RCC 7860 (cell line): Measurements from ENCODE around the gene CUBN.
A peak's percentile ranks its signal among the peaks of the same experiment; 100 is the strongest.

Experiments used
- DNase-seq: peaks from one replicate; pipeline ENCODE4 v3.0.0-alpha.2; 2015; ENCODE audit warnings: low spot score
- FAIRE-seq: peaks from 2 replicates; lab custom pipeline; 2012; peaks lifted over from hg19 to GRCh38; lab: Jason Lieb, UNC

CUBN gene

DNA sequence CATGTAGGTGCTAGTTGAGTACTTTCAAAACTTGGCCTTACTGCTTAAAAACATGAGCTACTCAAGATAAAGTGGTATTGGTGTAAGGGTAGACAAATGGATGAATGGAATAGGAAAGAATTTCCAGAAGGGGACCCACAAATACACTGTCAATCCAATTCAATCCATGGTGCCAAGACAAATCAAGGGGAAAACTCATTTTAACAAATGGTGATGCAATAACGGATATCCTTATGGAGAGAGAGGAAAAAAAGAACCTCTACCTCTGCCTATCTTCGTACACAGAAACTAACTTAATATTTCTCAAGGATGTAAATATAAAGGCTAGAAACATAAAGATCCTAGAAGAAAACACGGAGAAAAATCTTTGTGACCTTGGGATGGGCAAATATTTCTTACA is 188.5 kb downstream of the CUBN start:
- DNase-seq (no peak), FAIRE-seq (no peak)

- FAIRE-seq (no peak), DNase-seq (no peak)
Measured at GRCh38 chr10:16938952-16939351, 190.7 kb downstream of the CUBN start.

- no peak for FAIRE-seq
- no peak for DNase-seq
Measured at GRCh38 chr10:16934461-16934860, 195.2 kb downstream of the CUBN start.

GRCh38 chr10:16933783-16934182 is 195.8 kb downstream of the CUBN start:
- FAIRE-seq, result no peak
- DNase-seq, result no peak

DNA sequence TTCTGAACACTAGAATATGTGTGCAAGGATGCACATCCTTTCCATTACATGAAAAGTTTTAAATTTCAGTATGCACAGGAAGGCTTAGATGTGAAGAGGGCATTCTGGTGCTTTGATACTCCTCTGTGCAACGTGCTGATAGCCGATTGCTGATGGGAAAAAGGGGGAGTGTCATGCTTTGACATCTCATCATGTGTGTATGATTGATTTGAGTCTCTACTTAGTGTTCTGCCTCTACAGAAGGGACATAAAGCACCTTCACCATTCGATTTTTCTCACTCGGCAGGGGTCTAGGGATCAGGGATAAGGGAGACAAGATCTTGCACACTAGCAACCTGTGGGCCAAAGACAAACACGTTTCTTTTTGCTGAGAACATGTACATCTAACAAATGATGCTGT is 197.7 kb downstream of the CUBN start:
- DNase-seq (no peak), FAIRE-seq (no peak)

DNA sequence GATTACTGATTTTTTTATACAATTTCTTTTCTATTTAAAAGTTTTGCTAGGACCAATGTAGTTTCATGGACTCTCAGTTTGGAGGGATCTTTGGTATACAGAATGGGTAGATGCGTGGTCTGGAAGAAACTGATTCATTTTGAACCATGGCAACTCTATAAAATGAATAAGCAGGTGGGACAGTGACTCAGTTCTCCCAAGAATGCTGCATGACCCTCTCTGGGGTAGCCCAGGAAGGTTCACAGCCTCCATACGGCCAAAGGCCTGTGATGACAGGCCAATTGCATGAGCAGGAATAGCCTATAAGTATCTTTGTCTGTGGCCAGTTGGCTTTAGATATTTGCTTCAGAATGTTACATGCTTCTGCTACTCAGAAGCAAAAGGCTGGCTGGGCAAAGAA is 199.1 kb downstream of the CUBN start:
- DNase-seq (no peak), FAIRE-seq (no peak)

GRCh38 chr10:16929069-16929468 is 200.5 kb downstream of the CUBN start:
- DNase-seq (no peak), FAIRE-seq (no peak)

DNA sequence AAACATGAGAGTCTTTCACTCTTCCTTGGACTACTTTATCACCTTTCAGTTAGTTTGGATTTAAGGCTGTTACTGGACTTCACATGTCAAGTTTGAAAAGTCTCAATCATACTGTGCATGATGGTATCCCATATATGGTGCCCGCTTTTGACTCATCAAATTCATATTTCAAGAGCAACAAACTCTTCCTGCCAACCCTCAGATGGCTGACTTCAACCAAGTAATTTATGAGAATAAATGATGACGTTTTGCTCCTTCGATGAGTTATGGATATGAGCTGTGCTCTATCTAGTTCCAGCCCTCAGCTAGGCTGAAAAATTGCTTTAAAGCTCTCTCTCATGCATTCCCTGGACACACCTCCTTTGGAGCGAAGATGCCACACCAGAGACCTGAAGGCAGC is 202.1 kb downstream of the CUBN start:
- FAIRE-seq (no peak), DNase-seq (no peak)

DNA sequence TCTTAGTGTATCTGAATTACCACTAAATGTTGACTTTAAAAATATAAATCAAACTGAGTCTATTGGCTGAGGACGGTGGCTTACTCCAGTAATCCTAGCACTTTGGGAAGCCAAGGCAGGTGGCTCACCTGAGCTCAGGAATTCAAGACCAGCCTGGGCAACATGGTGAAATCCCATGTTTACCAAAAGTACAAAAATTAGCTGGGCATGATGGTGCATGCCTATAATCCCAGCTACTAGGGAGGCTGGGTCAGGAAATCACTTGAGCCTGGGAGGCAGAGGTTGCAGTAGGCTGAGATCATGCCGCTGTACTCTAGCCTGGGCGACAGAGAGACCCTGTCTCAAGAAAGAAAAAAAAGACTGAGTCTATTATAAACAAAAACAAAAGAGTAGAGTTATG is 205.9 kb downstream of the CUBN start:
- FAIRE-seq, result no peak
- no peak for DNase-seq

- FAIRE-seq (no peak), DNase-seq (no peak)
Measured at GRCh38 chr10:16923309-16923708, 206.3 kb downstream of the CUBN start.

GRCh38 chr10:16919121-16919982 is 210.3 kb downstream of the CUBN start:
- FAIRE-seq, result no peak
- no peak for DNase-seq

- FAIRE-seq (no peak), DNase-seq (no peak)
Measured at GRCh38 chr10:16916496-16916895, 213.1 kb downstream of the CUBN start.

DNA sequence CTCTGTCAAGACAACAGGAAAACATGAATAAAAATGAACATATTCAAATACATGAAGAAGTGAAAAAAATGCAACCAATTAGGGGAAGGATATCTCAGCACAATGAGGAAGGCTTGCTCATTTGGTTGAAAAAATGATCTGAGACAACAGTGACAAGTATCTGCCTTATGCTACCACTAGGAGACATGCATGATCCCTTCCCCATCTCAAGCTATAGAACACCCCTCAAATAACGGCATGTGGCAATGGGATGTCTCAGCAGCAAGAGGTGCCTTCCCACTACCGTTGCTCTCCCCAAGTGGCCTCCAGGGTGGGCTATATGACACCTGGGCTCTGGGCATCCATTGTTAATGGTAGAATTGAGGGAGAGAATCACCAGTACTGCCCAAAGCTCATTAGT is 214.3 kb downstream of the CUBN start:
- FAIRE-seq, result no peak
- DNase-seq, result no peak

DNA sequence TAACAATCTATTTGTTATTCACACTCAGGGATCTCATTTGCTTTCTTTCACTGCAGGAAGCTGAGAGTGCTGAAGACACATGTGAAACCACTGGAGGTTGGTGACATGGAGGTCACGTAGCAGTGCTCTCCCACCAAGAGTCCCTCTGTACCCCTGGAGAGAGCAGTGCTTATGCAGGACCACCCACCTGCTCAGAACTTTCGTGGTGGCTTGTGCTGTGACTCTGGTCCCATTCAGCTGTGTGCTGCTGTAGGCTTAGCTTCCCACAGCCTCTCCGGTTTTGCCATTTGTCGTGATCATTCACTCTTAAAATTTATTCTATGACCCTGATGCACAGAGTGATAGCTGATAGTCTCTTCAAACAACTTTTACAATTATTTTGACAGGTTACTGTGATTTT is 216.3 kb downstream of the CUBN start:
- DNase-seq (no peak), FAIRE-seq (no peak)

GRCh38 chr10:16910793-16911164 is 218.8 kb downstream of the CUBN start:
- no peak for FAIRE-seq
- no peak for DNase-seq

- DNase-seq (no peak), FAIRE-seq (no peak)
Measured at GRCh38 chr10:16909961-16910792, 219.4 kb downstream of the CUBN start.

DNA sequence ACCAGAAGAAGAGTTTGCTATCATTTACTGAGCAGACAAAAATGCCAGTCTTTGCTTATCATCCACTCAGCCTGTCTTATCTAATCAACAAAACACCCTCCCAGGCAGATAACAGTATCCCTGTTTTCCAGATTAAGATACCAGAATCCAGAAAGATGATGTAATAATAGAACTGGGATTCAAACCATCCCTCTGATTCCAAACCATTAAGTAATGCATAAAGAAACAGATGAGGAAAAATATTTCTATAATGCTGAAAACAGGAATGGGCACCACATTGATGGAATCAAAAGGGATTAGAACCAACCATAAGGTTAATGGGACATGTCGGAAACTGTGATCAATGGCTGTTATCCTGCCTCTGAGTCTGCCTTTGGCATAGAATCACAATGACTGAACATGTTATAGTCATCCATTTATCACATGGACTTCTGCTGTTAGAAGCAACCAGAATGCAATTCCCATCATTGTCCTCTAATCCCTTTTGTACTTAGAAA is 220.3 kb downstream of the CUBN start:
- DNase-seq (no peak), FAIRE-seq (no peak)

DNA sequence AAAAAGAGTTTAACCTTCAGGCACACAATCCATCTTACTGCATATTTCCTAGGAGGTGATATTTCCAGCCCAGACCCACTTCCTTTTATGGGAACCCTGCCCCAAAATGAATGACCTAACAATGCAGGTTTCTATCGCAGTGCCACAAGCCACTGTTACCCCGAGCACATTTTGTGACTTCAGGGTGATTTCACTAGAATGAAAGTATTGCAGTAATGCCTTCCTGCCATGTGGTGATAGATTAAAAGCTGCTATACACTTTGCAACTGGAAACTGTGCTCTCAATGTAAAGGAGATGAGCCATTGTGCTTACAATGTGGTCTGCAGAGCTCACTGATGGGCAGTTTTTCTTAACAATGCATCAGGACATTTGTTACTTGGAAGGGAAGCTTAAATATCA is 221.9 kb downstream of the CUBN start:
- DNase-seq (no peak), FAIRE-seq (no peak)

- DNase-seq (no peak), FAIRE-seq (no peak)
Measured at GRCh38 chr10:16905320-16905719, 224.3 kb downstream of the CUBN start.

- no peak for DNase-seq
- FAIRE-seq, result peak; percentile 54
Measured at GRCh38 chr10:16904639-16905061, 225.0 kb downstream of the CUBN start.

DNA sequence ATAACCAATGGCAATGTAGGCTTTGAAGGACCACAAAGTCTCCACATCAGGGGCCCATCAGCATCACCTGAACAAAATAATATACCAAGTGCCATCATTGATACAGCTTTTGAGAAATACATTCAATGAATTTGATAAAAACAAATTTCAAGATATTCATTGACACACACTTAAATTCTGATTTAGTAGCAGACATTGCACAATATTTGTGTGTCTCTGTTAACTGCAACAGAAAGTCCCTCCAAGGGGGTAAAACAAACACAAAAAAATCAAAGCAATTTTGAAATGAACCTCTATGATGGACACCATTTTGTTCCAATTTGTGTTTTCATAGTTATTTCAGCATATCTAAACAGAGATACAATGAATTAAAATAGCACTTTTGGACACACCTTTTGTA is 225.6 kb downstream of the CUBN start:
- no peak for DNase-seq
- FAIRE-seq, result no peak

DNA sequence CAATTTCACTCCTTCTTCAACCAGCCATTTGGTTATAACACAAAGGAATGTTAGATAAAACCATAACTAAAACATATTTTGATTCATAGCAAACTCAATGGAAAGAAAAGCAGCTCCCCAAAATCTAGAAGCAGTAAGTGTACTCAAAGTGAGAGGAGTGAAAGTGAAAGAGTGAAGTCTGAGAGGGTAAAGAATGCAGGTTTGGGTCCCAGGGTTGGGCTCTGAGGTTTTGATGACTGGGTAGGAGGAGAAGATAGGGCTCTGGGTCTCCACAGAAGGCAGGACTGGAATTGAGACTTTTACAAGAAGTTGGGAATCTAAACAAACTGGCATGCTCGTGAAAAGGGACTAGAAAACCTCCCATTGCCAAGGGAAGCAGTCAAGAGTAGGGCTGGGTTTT is 227.0 kb downstream of the CUBN start:
- DNase-seq, result no peak
- FAIRE-seq, result no peak
